Smooth muscle cell (in vitro differentiated cells): ENCODE measurements around the gene FOXG1. TPM values are rescaled to one million over a fixed set of nuclear protein-coding genes. Genes with fewer than 3 reads are reported as not detected.

Source experiments
- DNase-seq: peaks from one replicate; lab custom pipeline; 2025; ENCODE audit not compliant: unreplicated experiment; lab: John Stamatoyannopoulos, UW
- H2AFZ ChIP-seq: fragments of 200-600 bp; sonication (generic); 2 replicates; pipeline ENCODE4 v1.6.0; 2016; ENCODE audit warnings: antibody characterized with exemption, low read depth, mild to moderate bottlenecking
- H3F3A ChIP-seq: fragments of 200-600 bp; sonication (generic); 2 replicates; pipeline ENCODE4 v1.6.0; 2017; ENCODE audit warnings: antibody characterized with exemption, low read depth
- H3K27ac ChIP-seq: fragments of 200-600 bp; sonication (generic); 2 replicates; pipeline ENCODE4 v1.5.1; 2016; ENCODE audit warnings: low read depth, mild to moderate bottlenecking
- H3K27me3 ChIP-seq: fragments of 200-600 bp; sonication (generic); 2 replicates; pipeline ENCODE4 v1.6.1; 2016; ENCODE audit warnings: low read depth, mild to moderate bottlenecking
- H3K36me3 ChIP-seq: fragments of 200-600 bp; sonication (generic); 2 replicates; pipeline ENCODE4 v1.5.1; 2016; ENCODE audit warnings: low read depth
- H3K4me1 ChIP-seq: fragments of 200-600 bp; sonication (generic); 2 replicates; pipeline ENCODE4 v1.5.1; 2016; ENCODE audit warnings: low read depth
- H3K4me2 ChIP-seq: fragments of 200-600 bp; sonication (generic); 2 replicates; pipeline ENCODE4 v1.6.0; 2016; ENCODE audit warnings: mild to moderate bottlenecking
- H3K4me3 ChIP-seq: fragments of 200-600 bp; sonication (generic); 2 replicates; pipeline ENCODE4 v1.5.1; 2016; ENCODE audit warnings: mild to moderate bottlenecking
- H3K79me2 ChIP-seq: fragments of 200-600 bp; sonication (generic); 2 replicates; pipeline ENCODE4 v1.6.0; 2016; ENCODE audit warnings: low read depth, mild to moderate bottlenecking
- H3K9ac ChIP-seq: fragments of 200-600 bp; sonication (generic); 2 replicates; pipeline ENCODE4 v1.6.0; 2016; ENCODE audit warnings: low read depth
- H3K9me3 ChIP-seq: fragments of 200-600 bp; sonication (generic); replicated peaks from 2 replicates; pipeline ENCODE4 v1.5.1; 2016; ENCODE audit warnings: low read depth
- H4K20me1 ChIP-seq: fragments of 200-600 bp; sonication (generic); 2 replicates; pipeline ENCODE4 v1.6.0; 2016; ENCODE audit warnings: low read depth
- CTCF ChIP-seq: fragments of 200-600 bp; sonication (generic); IDR thresholded peaks from 2 replicates; pipeline ENCODE4 v1.5.1; 2017; ENCODE audit warnings: borderline replicate concordance, mild to moderate bottlenecking, antibody characterized with exemption; ENCODE audit not compliant: insufficient read depth, poor library complexity, severe bottlenecking
- WGBS: methylation state at CpG from one replicate; pipeline ENCODE4 v1.1.7; 2016; ENCODE audit warnings: low lambda C conversion rate; 5-methylcytosine and 5-hydroxymethylcytosine counted together
- polyA plus RNA-seq: library from polyadenylated mRNA; unstranded; fragments of >200 nt; fragmentation: Nextera tagmentation; extraction: Ambion mirVana; gene quantifications from 2 replicates; pipeline ENCODE4 v1.2.1, GENCODE V29; 2016
- total RNA-seq: library from RNA; depleted of rRNA; stranded (reverse); fragments of >200 nt; gene quantifications from 2 replicates; pipeline ENCODE4 v1.2.3, GENCODE V29; 2014

FOXG1 gene
- total and polyA plus RNA-seq, 2 experiments from 2014 or later: not detected

GRCh38 chr14:28760431-28760996 is 6.1 kb upstream of the FOXG1 start:
- no peaks in the 10 kb centered on the region for H3F3A ChIP-seq
- TF ChIP-seq CTCF: no peak
- peaks cover 27% of the 10 kb centered on the region for H3K4me1 ChIP-seq
- H3K9me3 ChIP-seq: no peaks in the 10 kb centered on the region
- H3K36me3 ChIP-seq: no peaks in the 10 kb centered on the region
- H3K27me3 ChIP-seq: peaks cover 100% of the 10 kb centered on the region
- H3K79me2 ChIP-seq: no peaks in the 10 kb centered on the region
- H2AFZ ChIP-seq: no peak overlapping the region
- H3K4me3 ChIP-seq: no peak overlapping the region
- DNase-seq: no peak
- H4K20me1 ChIP-seq: no peaks in the 10 kb centered on the region
- H3K27ac ChIP-seq: no peak overlapping the region
- 22% methylated on average over 9 of the region's 9 CpGs for WGBS
- H3K9ac ChIP-seq: no peak overlapping the region
- H3K4me2 ChIP-seq: no peak overlapping the region

GRCh38 chr14:28761438-28762291 is 4.9 kb upstream of the FOXG1 start:
- H3K9ac ChIP-seq: no peak overlapping the region
- 16% methylated on average over 33 of the region's 33 CpGs for WGBS
- DNase-seq: no peak

GRCh38 chr14:28762303-28762954 is 4.2 kb upstream of the FOXG1 start:
- H3K27me3 ChIP-seq: peaks cover 96% of the 10 kb centered on the region
- no peak overlapping the region for H3K4me3 ChIP-seq
- H3F3A ChIP-seq: no peaks in the 10 kb centered on the region
- H3K9me3 ChIP-seq: no peaks in the 10 kb centered on the region
- WGBS: 24% methylated on average over 8 of the region's 8 CpGs
- H4K20me1 ChIP-seq: no peaks in the 10 kb centered on the region
- DNase-seq: no peak
- peaks cover 25% of the 10 kb centered on the region for H3K4me1 ChIP-seq
- no peaks in the 10 kb centered on the region for H3K36me3 ChIP-seq
- no peaks in the 10 kb centered on the region for H3K79me2 ChIP-seq
- H3K9ac ChIP-seq: no peak overlapping the region
- H3K27ac ChIP-seq: no peak overlapping the region
- no peak overlapping the region for H2AFZ ChIP-seq
- H3K4me2 ChIP-seq: no peak overlapping the region
- no peak for TF ChIP-seq CTCF

More at GRCh38 chr14:28761438-28762291, 4.9 kb upstream of the FOXG1 start:
- Histone ChIP-seq H3K9me3 (no peaks in the 10 kb centered on the region), H3K4me3 (no peak overlapping the region), H2AFZ (no peak overlapping the region), H3K79me2 (no peaks in the 10 kb centered on the region), H3K4me1 (peaks cover 31% of the 10 kb centered on the region), H3K27me3 (peaks cover 100% of the 10 kb centered on the region), H3K27ac (no peak overlapping the region), H3K4me2 (no peak overlapping the region), H4K20me1 (no peaks in the 10 kb centered on the region), H3F3A (no peaks in the 10 kb centered on the region), H3K36me3 (no peaks in the 10 kb centered on the region)
- no peak for TF ChIP-seq CTCF
